GM12872 (cell line): ENCODE results near the gene PTAFR.

ENCODE experiments used
- TF ChIP-seq, protein P1 (sequence below): IDR thresholded peaks from 3 replicates; pipeline ENCODE4 v1.5.1; 2011; ENCODE audit warnings: low read depth, mild to moderate bottlenecking, low read length, moderate library complexity; ENCODE audit not compliant: insufficient read depth

PTAFR gene

GRCh38 chr1:28134651-28135207 is 41.8 kb downstream of the PTAFR start:
- TF ChIP-seq, protein P1, sequence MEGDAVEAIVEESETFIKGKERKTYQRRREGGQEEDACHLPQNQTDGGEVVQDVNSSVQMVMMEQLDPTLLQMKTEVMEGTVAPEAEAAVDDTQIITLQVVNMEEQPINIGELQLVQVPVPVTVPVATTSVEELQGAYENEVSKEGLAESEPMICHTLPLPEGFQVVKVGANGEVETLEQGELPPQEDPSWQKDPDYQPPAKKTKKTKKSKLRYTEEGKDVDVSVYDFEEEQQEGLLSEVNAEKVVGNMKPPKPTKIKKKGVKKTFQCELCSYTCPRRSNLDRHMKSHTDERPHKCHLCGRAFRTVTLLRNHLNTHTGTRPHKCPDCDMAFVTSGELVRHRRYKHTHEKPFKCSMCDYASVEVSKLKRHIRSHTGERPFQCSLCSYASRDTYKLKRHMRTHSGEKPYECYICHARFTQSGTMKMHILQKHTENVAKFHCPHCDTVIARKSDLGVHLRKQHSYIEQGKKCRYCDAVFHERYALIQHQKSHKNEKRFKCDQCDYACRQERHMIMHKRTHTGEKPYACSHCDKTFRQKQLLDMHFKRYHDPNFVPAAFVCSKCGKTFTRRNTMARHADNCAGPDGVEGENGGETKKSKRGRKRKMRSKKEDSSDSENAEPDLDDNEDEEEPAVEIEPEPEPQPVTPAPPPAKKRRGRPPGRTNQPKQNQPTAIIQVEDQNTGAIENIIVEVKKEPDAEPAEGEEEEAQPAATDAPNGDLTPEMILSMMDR: no peak

- TF ChIP-seq, protein P1: no peak
These were observed 44.0 kb downstream of the PTAFR start for GRCh38 chr1:28132171-28133167.

- TF ChIP-seq, protein P1: no peak
These were observed 45.6 kb downstream of the PTAFR start for GRCh38 chr1:28130901-28131300.

GRCh38 chr1:28129150-28129549 is 47.3 kb downstream of the PTAFR start:
- TF ChIP-seq, protein P1: no peak

GRCh38 chr1:28127617-28128257 is 48.8 kb downstream of the PTAFR start:
- TF ChIP-seq, protein P1: no peak

GRCh38 chr1:28126783-28127490 is 49.6 kb downstream of the PTAFR start:
- TF ChIP-seq, protein P1: no peak
